Calu3 (cell line): ENCODE measurements around the gene HIF1A. TPM values are rescaled to one million over a fixed set of nuclear protein-coding genes. Genes with fewer than 3 reads are reported as not detected.
"Not testable (repeated sequence)": the region's sequence is repeated elsewhere in the genome, so short reads cannot be mapped to it uniquely, and the experiment has no call there.

Experiments used
- BruUV-seq: library from RNA; stranded (reverse); fragments of 400-500 nt; replicated peaks from 2 replicates; lab custom pipeline; 2021; lab: Mats Ljungman, UMichigan
- CTCF ChIA-PET: fragments of 300-600 bp; sonication (Branson Sonifier 250); formaldehyde crosslinking; loops from one replicate; lab custom pipeline; 2022; ENCODE audit warnings: antibody characterized with exemption; lab: Charles Lee
- DNase-seq: peaks from one replicate; pipeline ENCODE4 v3.0.0; 2022
- H3K27ac Mint-ChIP-seq: one replicate; pipeline ENCODE4 v1.8.0; 2022; ENCODE audit warnings: mixed read lengths; ENCODE audit not compliant: unreplicated experiment
- H3K27me3 Mint-ChIP-seq: one replicate; pipeline ENCODE4 v1.8.0; 2022; ENCODE audit warnings: mixed read lengths; ENCODE audit not compliant: unreplicated experiment
- H3K36me3 Mint-ChIP-seq: one replicate; pipeline ENCODE4 v1.8.0; 2022; ENCODE audit warnings: mild to moderate bottlenecking, moderate library complexity, mixed read lengths; ENCODE audit not compliant: insufficient read depth, unreplicated experiment
- H3K4me1 Mint-ChIP-seq: one replicate; pipeline ENCODE4 v1.8.0; 2022; ENCODE audit warnings: mild to moderate bottlenecking, low read depth, mixed read lengths; ENCODE audit not compliant: unreplicated experiment
- H3K4me3 Mint-ChIP-seq: one replicate; pipeline ENCODE4 v1.8.0; 2022; ENCODE audit warnings: mild to moderate bottlenecking, low read depth, moderate library complexity, mixed read lengths; ENCODE audit not compliant: unreplicated experiment
- H3K9me3 Mint-ChIP-seq: one replicate; pipeline ENCODE4 v1.8.0; 2022; ENCODE audit warnings: low read depth, mixed read lengths; ENCODE audit not compliant: unreplicated experiment
- intact Hi-C: fragments of 100-400 bp; cut with micrococcal nuclease; formaldehyde crosslinking; loops from one replicate; pipeline ENCODE4 v1.10.0; 2022; ENCODE audit not compliant: unreplicated experiment
- total RNA-seq: library from RNA; stranded (reverse); gene quantifications from 2 replicates; pipeline ENCODE4 v1.2.3, GENCODE V29; 2022
- TF ChIP-seq, protein P1 (sequence below): fragments of 200-600 bp; IDR thresholded peaks from one replicate; pipeline ENCODE4 v1.8.0; 2022; ENCODE audit warnings: antibody characterized with exemption; ENCODE audit not compliant: unreplicated experiment

Gene HIF1A
- total RNA-seq, 1 experiment from 2014 or later, result 229 TPM

DNA sequence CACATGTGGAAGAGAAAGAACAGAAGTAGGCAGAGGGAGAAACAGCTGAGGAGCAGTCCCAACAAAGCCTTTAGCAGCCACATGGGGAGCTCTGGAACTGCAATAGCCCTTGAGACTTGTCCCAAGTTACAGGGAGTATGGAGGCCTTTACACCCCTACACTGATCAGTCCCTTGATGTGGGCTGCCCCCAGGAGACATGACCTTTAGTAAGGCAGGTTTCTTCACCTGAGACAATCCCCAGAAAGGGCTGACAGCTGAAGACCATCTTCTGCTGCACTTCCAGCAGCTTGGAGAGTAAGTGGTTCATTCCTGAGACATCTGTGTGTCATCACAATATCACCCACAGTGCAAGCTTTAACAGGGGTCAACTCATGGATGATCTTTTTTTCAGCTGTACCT is 58.3 kb downstream of the HIF1A start:
- H3K4me1 Mint-ChIP-seq, result peaks cover 42% of the 10 kb centered on the region
- TF ChIP-seq, protein P1, sequence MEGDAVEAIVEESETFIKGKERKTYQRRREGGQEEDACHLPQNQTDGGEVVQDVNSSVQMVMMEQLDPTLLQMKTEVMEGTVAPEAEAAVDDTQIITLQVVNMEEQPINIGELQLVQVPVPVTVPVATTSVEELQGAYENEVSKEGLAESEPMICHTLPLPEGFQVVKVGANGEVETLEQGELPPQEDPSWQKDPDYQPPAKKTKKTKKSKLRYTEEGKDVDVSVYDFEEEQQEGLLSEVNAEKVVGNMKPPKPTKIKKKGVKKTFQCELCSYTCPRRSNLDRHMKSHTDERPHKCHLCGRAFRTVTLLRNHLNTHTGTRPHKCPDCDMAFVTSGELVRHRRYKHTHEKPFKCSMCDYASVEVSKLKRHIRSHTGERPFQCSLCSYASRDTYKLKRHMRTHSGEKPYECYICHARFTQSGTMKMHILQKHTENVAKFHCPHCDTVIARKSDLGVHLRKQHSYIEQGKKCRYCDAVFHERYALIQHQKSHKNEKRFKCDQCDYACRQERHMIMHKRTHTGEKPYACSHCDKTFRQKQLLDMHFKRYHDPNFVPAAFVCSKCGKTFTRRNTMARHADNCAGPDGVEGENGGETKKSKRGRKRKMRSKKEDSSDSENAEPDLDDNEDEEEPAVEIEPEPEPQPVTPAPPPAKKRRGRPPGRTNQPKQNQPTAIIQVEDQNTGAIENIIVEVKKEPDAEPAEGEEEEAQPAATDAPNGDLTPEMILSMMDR, result no peak
- H3K27me3 Mint-ChIP-seq, result no peaks in the 10 kb centered on the region
- H3K9me3 Mint-ChIP-seq, result no peaks in the 10 kb centered on the region
- no peak for DNase-seq
- CTCF ChIA-PET, result no interaction called here
- H3K4me3 Mint-ChIP-seq, result no peak overlapping the region
- H3K27ac Mint-ChIP-seq, result no peak overlapping the region
- BruUV-seq, result no TSS peak
- intact Hi-C loops, result loop anchor here (5.0 kb wide), 3 partner anchors 56 to 291 kb away; partner anchors contain the start of gene HIF1A
- H3K36me3 Mint-ChIP-seq, result peaks cover 48% of the 10 kb centered on the region

GRCh38 chr14:61754627-61755381 is 59.5 kb downstream of the HIF1A start:
- Mint-ChIP-seq H3K36me3 (peaks cover 37% of the 10 kb centered on the region), H3K27ac (peak overlapping the region; percentile 27), H3K4me3 (no peak overlapping the region), H3K27me3 (no peaks in the 10 kb centered on the region), H3K9me3 (no peaks in the 10 kb centered on the region), H3K4me1 (peaks cover 42% of the 10 kb centered on the region)
- no TSS peak for BruUV-seq
- intact Hi-C loops, result loop anchor here (5.0 kb wide), 3 partner anchors 58 to 293 kb away; partner anchors contain the start of gene HIF1A
- TF ChIP-seq, protein P1, result no peak
- CTCF ChIA-PET, result no interaction called here
- DNase-seq, result no peak

- CTCF ChIA-PET, H3K27ac Mint-ChIP-seq, H3K4me3 Mint-ChIP-seq, H3K27me3 Mint-ChIP-seq, intact Hi-C loops, H3K9me3 Mint-ChIP-seq, BruUV-seq, DNase-seq: not testable (repeated sequence)
- peaks cover 42% of the 10 kb centered on the region for H3K4me1 Mint-ChIP-seq
- H3K36me3 Mint-ChIP-seq, result peaks cover 31% of the 10 kb centered on the region
These were observed 60.0 kb downstream of the HIF1A start for GRCh38 chr14:61755382-61755742.

- CTCF ChIA-PET, result interaction anchor here (0.7 kb wide), 1 partner anchor 10 kb away, joined by 3 read pairs; no protein-coding TSS in a partner anchor
- H3K27ac Mint-ChIP-seq, result no peak overlapping the region
- no peak overlapping the region for H3K4me3 Mint-ChIP-seq
These were observed 60.8 kb downstream of the HIF1A start for GRCh38 chr14:61756135-61756534.

More at GRCh38 chr14:61756135-61756534, 60.8 kb downstream of the HIF1A start:
- intact Hi-C loops, result no loop called here
- H3K36me3 Mint-ChIP-seq, result peaks cover 23% of the 10 kb centered on the region
- DNase-seq, result no peak
- no TSS peak for BruUV-seq
- TF ChIP-seq, protein P1, result no peak
- no peaks in the 10 kb centered on the region for H3K9me3 Mint-ChIP-seq
- H3K4me1 Mint-ChIP-seq, result peaks cover 42% of the 10 kb centered on the region
- H3K27me3 Mint-ChIP-seq, result no peaks in the 10 kb centered on the region
